Measurements from ENCODE around the gene KCNMA1.

Gene KCNMA1

GRCh38 chr10:77079592-77080300, 557.9 kb downstream of the KCNMA1 start:
- H3K4me3 Mint-ChIP-seq: no peak overlapping the region
- H3K4me1 Mint-ChIP-seq (ENCODE audit: low read depth): no peaks in the 10 kb centered on the region
- H3K9me3 Mint-ChIP-seq: no peaks in the 10 kb centered on the region
- DNase-seq (ENCODE audit: low spot score): no peak
- peaks cover 1% of the 10 kb centered on the region for H3K27me3 Mint-ChIP-seq (ENCODE audit: low read depth)
- no peaks in the 10 kb centered on the region for H3K36me3 Mint-ChIP-seq (ENCODE audit: low read depth)
- H3K27ac Mint-ChIP-seq: no peak overlapping the region

GRCh38 chr10:77077316-77077945, 560.2 kb downstream of the KCNMA1 start:
- Mint-ChIP-seq H3K4me3 (no peak overlapping the region), H3K27ac (no peak overlapping the region), H3K4me1 (ENCODE audit: low read depth) (no peaks in the 10 kb centered on the region), H3K9me3 (no peaks in the 10 kb centered on the region), H3K27me3 (ENCODE audit: low read depth) (peaks cover 1% of the 10 kb centered on the region), H3K36me3 (ENCODE audit: low read depth) (no peaks in the 10 kb centered on the region)
- no peak for DNase-seq (ENCODE audit: low spot score)

- no peaks in the 10 kb centered on the region for H3K9me3 Mint-ChIP-seq
- DNase-seq (ENCODE audit: low spot score): no peak
- H3K4me3 Mint-ChIP-seq: no peak overlapping the region
- no peaks in the 10 kb centered on the region for H3K4me1 Mint-ChIP-seq (ENCODE audit: low read depth)
- H3K36me3 Mint-ChIP-seq (ENCODE audit: low read depth): no peaks in the 10 kb centered on the region
- H3K27ac Mint-ChIP-seq: no peak overlapping the region
- H3K27me3 Mint-ChIP-seq (ENCODE audit: low read depth): peaks cover 1% of the 10 kb centered on the region
Measured at GRCh38 chr10:77075926-77076325, 561.7 kb downstream of the KCNMA1 start.

- no peak overlapping the region for H3K4me3 Mint-ChIP-seq
- H3K27ac Mint-ChIP-seq: no peak overlapping the region
- no peaks in the 10 kb centered on the region for H3K4me1 Mint-ChIP-seq (ENCODE audit: low read depth)
- H3K27me3 Mint-ChIP-seq (ENCODE audit: low read depth): peaks cover 1% of the 10 kb centered on the region
- no peaks in the 10 kb centered on the region for H3K36me3 Mint-ChIP-seq (ENCODE audit: low read depth)
- DNase-seq (ENCODE audit: low spot score): no peak
- H3K9me3 Mint-ChIP-seq: no peaks in the 10 kb centered on the region
Measured at GRCh38 chr10:77074104-77074624, 563.4 kb downstream of the KCNMA1 start.

- H3K36me3 Mint-ChIP-seq (ENCODE audit: low read depth): no peaks in the 10 kb centered on the region
- H3K4me3 Mint-ChIP-seq: no peak overlapping the region
- DNase-seq (ENCODE audit: low spot score): no peak
- no peaks in the 10 kb centered on the region for H3K4me1 Mint-ChIP-seq (ENCODE audit: low read depth)
- peaks cover 1% of the 10 kb centered on the region for H3K27me3 Mint-ChIP-seq (ENCODE audit: low read depth)
- H3K9me3 Mint-ChIP-seq: no peaks in the 10 kb centered on the region
- H3K27ac Mint-ChIP-seq: no peak overlapping the region
Measured at GRCh38 chr10:77073663-77073960, 564.0 kb downstream of the KCNMA1 start.

GRCh38 chr10:77072836-77073662, 564.6 kb downstream of the KCNMA1 start:
- H3K27ac Mint-ChIP-seq: no peak overlapping the region
- no peak for DNase-seq (ENCODE audit: low spot score)
- no peaks in the 10 kb centered on the region for H3K9me3 Mint-ChIP-seq
- H3K4me1 Mint-ChIP-seq (ENCODE audit: low read depth): no peaks in the 10 kb centered on the region
- no peaks in the 10 kb centered on the region for H3K36me3 Mint-ChIP-seq (ENCODE audit: low read depth)
- H3K4me3 Mint-ChIP-seq: no peak overlapping the region
- peaks cover 1% of the 10 kb centered on the region for H3K27me3 Mint-ChIP-seq (ENCODE audit: low read depth)

- no peak overlapping the region for H3K27ac Mint-ChIP-seq
- no peak for DNase-seq (ENCODE audit: low spot score)
- no peaks in the 10 kb centered on the region for H3K36me3 Mint-ChIP-seq (ENCODE audit: low read depth)
- H3K4me1 Mint-ChIP-seq (ENCODE audit: low read depth): no peaks in the 10 kb centered on the region
- no peak overlapping the region for H3K4me3 Mint-ChIP-seq
- H3K9me3 Mint-ChIP-seq: no peaks in the 10 kb centered on the region
- H3K27me3 Mint-ChIP-seq (ENCODE audit: low read depth): peaks cover 1% of the 10 kb centered on the region
Measured at GRCh38 chr10:77072361-77072835, 565.2 kb downstream of the KCNMA1 start.

GRCh38 chr10:77071956-77072355, 565.7 kb downstream of the KCNMA1 start:
- H3K36me3 Mint-ChIP-seq (ENCODE audit: low read depth): no peaks in the 10 kb centered on the region
- no peak for DNase-seq (ENCODE audit: low spot score)
- peaks cover 1% of the 10 kb centered on the region for H3K27me3 Mint-ChIP-seq (ENCODE audit: low read depth)
- no peaks in the 10 kb centered on the region for H3K4me1 Mint-ChIP-seq (ENCODE audit: low read depth)
- no peak overlapping the region for H3K4me3 Mint-ChIP-seq
- no peaks in the 10 kb centered on the region for H3K9me3 Mint-ChIP-seq
- no peak overlapping the region for H3K27ac Mint-ChIP-seq

GRCh38 chr10:77071001-77071511, 566.6 kb downstream of the KCNMA1 start:
- Mint-ChIP-seq H3K36me3 (ENCODE audit: low read depth) (no peaks in the 10 kb centered on the region), H3K4me1 (ENCODE audit: low read depth) (no peaks in the 10 kb centered on the region), H3K27me3 (ENCODE audit: low read depth) (no peaks in the 10 kb centered on the region), H3K9me3 (no peaks in the 10 kb centered on the region), H3K27ac (no peak overlapping the region), H3K4me3 (no peak overlapping the region)
- DNase-seq (ENCODE audit: low spot score): no peak

- H3K27ac Mint-ChIP-seq: no peak overlapping the region
- no peaks in the 10 kb centered on the region for H3K36me3 Mint-ChIP-seq (ENCODE audit: low read depth)
- H3K4me3 Mint-ChIP-seq: no peak overlapping the region
- H3K9me3 Mint-ChIP-seq: no peaks in the 10 kb centered on the region
- H3K27me3 Mint-ChIP-seq (ENCODE audit: low read depth): no peaks in the 10 kb centered on the region
- H3K4me1 Mint-ChIP-seq (ENCODE audit: low read depth): no peaks in the 10 kb centered on the region
- DNase-seq (ENCODE audit: low spot score): no peak
Measured at GRCh38 chr10:77070346-77070745, 567.3 kb downstream of the KCNMA1 start.

- no peaks in the 10 kb centered on the region for H3K27me3 Mint-ChIP-seq (ENCODE audit: low read depth)
- H3K4me3 Mint-ChIP-seq: no peak overlapping the region
- no peaks in the 10 kb centered on the region for H3K36me3 Mint-ChIP-seq (ENCODE audit: low read depth)
- H3K9me3 Mint-ChIP-seq: no peaks in the 10 kb centered on the region
- DNase-seq (ENCODE audit: low spot score): no peak
- H3K27ac Mint-ChIP-seq: no peak overlapping the region
- H3K4me1 Mint-ChIP-seq (ENCODE audit: low read depth): no peaks in the 10 kb centered on the region
Measured at GRCh38 chr10:77068969-77069368, 568.6 kb downstream of the KCNMA1 start.

GRCh38 chr10:77068272-77068671, 569.3 kb downstream of the KCNMA1 start:
- Mint-ChIP-seq H3K9me3 (no peaks in the 10 kb centered on the region), H3K36me3 (ENCODE audit: low read depth) (no peaks in the 10 kb centered on the region), H3K4me3 (no peak overlapping the region), H3K4me1 (ENCODE audit: low read depth) (no peaks in the 10 kb centered on the region), H3K27ac (no peak overlapping the region), H3K27me3 (ENCODE audit: low read depth) (no peaks in the 10 kb centered on the region)
- no peak for DNase-seq (ENCODE audit: low spot score)

- Mint-ChIP-seq H3K27me3 (ENCODE audit: low read depth) (peaks cover 4% of the 10 kb centered on the region), H3K27ac (no peak overlapping the region), H3K4me3 (no peak overlapping the region), H3K9me3 (no peaks in the 10 kb centered on the region), H3K36me3 (ENCODE audit: low read depth) (no peaks in the 10 kb centered on the region), H3K4me1 (ENCODE audit: low read depth) (no peaks in the 10 kb centered on the region)
- no peak for DNase-seq (ENCODE audit: low spot score)
Measured at GRCh38 chr10:77062381-77062780, 575.2 kb downstream of the KCNMA1 start.

GRCh38 chr10:77060913-77061312, 576.7 kb downstream of the KCNMA1 start:
- no peaks in the 10 kb centered on the region for H3K9me3 Mint-ChIP-seq
- no peak overlapping the region for H3K4me3 Mint-ChIP-seq
- no peak for DNase-seq (ENCODE audit: low spot score)
- no peak overlapping the region for H3K27ac Mint-ChIP-seq
- H3K4me1 Mint-ChIP-seq (ENCODE audit: low read depth): no peaks in the 10 kb centered on the region
- H3K36me3 Mint-ChIP-seq (ENCODE audit: low read depth): no peaks in the 10 kb centered on the region
- peaks cover 6% of the 10 kb centered on the region for H3K27me3 Mint-ChIP-seq (ENCODE audit: low read depth)

All from T-helper 2 cell treated with Interferon-gamma antibody and Interleukin-4, amounts not matched to agents 5 μg/mL and 100 μg/mL, for 36 hours (primary cell).